ENCODE data around the gene MEF2B. TPM values are rescaled to one million over a fixed set of nuclear protein-coding genes. Genes with fewer than 3 reads are reported as not detected.
"Not testable (repeated sequence)": the region's sequence is repeated elsewhere in the genome, so short reads cannot be mapped to it uniquely, and the experiment has no call there.

Gene MEF2B
- total RNA-seq, 1 donor from 2014 or later = 1.5 TPM

DNA sequence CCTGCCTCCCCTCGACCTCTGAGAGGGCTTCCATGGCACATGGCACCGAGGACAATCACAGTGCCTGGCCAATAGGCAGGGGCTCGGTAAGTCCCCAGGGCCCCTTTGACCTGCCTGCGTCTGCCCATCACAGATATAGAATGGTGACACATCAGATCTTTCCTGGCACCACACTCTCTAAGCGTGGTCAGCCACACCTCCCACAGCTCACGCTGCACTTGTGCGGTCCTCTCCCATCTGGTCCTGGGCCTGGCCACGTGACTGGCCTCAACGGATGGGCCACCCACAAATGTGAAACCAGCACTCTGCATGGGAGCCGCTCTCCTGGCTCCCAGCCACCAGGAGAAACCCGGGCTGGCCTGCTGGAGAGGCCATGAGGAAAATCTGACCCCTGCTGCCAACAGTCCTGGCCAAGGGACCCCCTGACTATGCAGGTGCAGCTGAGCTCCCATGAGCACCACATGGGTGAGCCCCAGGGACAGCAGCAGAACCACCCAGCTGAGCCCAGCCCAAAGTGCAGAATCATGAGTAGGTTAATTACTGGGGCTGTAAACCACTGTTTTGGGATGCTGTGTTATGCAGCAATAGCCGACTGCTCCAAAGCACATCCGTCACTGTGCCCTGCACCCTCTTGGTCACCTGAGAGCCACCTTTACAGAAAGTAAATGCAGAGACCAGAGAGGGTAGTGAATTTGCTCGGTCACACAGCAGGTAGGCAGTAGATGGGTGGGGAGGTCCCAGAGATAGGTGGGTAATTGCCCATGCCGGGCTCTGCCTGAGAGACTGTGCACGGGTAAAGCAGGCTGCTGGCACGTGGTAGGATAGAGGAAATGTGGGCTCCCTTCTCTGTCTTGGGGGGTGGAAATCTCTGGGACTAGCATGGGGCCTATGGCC, 9.7 kb upstream of the MEF2B start:
- DNase-seq (ENCODE audit: low read depth, low spot score) = no peak
- TF ChIP-seq, protein P1, sequence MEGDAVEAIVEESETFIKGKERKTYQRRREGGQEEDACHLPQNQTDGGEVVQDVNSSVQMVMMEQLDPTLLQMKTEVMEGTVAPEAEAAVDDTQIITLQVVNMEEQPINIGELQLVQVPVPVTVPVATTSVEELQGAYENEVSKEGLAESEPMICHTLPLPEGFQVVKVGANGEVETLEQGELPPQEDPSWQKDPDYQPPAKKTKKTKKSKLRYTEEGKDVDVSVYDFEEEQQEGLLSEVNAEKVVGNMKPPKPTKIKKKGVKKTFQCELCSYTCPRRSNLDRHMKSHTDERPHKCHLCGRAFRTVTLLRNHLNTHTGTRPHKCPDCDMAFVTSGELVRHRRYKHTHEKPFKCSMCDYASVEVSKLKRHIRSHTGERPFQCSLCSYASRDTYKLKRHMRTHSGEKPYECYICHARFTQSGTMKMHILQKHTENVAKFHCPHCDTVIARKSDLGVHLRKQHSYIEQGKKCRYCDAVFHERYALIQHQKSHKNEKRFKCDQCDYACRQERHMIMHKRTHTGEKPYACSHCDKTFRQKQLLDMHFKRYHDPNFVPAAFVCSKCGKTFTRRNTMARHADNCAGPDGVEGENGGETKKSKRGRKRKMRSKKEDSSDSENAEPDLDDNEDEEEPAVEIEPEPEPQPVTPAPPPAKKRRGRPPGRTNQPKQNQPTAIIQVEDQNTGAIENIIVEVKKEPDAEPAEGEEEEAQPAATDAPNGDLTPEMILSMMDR (conservative IDR thresholded peaks at IDR 0.05) = no peak
- Mint-ChIP-seq H3K9me3 (no peaks in the 10 kb centered on the region), H3K4me3 (no peak overlapping the region), H3K27me3 (ENCODE audit: low read depth) (no peaks in the 10 kb centered on the region), H3K4me1 (peaks cover 3% of the 10 kb centered on the region), H3K27ac (ENCODE audit: unreplicated experiment) (no peak overlapping the region), H3K36me3 (ENCODE audit: low read depth) (peaks cover 3% of the 10 kb centered on the region)

DNA sequence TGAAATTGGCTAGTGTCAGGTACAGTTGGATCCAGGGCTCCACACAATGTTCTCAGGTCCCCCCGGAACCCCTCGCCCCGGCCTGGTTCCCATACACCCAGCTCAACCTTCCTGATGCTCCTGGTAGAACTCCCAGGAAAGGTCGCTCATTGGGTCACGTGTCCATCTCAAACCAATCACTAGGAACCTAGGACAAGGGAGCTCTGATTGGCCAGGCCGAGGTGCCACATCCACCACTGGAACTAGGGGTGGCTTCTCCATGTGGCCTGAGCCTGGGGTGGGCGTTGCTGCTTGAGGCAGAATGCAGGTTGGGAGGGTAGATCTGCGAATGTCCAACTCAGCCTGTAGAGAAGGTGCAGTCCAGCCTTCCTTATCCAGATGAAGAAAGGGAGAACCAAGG, 6.9 kb upstream of the MEF2B start:
- DNase-seq (ENCODE audit: low read depth, low spot score) = no peak
- Mint-ChIP-seq H3K4me1 (peaks cover 4% of the 10 kb centered on the region), H3K4me3 (no peak overlapping the region), H3K36me3 (ENCODE audit: low read depth) (peaks cover 3% of the 10 kb centered on the region), H3K27me3 (ENCODE audit: low read depth) (no peaks in the 10 kb centered on the region), H3K27ac (ENCODE audit: unreplicated experiment) (no peak overlapping the region), H3K9me3 (no peaks in the 10 kb centered on the region)
- TF ChIP-seq, protein P1 (conservative IDR thresholded peaks at IDR 0.05) = no peak

DNA sequence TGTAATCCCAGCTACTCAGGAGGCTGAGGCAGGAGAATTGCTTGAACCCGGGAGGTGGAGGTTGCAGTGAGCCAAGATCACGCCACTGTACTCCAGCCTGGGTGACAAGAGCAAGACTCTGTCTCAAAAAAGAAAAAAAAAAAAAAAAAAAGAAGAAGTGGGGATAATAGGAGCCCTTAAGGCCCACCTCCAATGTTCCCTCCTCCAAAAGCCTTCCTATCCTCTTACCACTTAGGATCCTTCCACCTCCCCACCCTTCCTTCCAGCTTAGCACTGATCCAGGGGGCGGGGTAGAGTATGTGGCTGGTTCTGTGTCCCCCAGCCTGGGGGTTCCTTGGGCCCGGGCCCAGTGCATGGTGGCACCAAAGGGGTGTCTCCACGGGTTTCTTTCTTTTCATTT, 3.2 kb upstream of the MEF2B start:
- not testable (repeated sequence) for H3K36me3 Mint-ChIP-seq (ENCODE audit: low read depth); H3K4me3 Mint-ChIP-seq; H3K9me3 Mint-ChIP-seq; DNase-seq (ENCODE audit: low read depth, low spot score); H3K27ac Mint-ChIP-seq (ENCODE audit: unreplicated experiment)
- H3K27me3 Mint-ChIP-seq (ENCODE audit: low read depth) = peaks cover 22% of the 10 kb centered on the region
- H3K4me1 Mint-ChIP-seq = peaks cover 20% of the 10 kb centered on the region

DNA sequence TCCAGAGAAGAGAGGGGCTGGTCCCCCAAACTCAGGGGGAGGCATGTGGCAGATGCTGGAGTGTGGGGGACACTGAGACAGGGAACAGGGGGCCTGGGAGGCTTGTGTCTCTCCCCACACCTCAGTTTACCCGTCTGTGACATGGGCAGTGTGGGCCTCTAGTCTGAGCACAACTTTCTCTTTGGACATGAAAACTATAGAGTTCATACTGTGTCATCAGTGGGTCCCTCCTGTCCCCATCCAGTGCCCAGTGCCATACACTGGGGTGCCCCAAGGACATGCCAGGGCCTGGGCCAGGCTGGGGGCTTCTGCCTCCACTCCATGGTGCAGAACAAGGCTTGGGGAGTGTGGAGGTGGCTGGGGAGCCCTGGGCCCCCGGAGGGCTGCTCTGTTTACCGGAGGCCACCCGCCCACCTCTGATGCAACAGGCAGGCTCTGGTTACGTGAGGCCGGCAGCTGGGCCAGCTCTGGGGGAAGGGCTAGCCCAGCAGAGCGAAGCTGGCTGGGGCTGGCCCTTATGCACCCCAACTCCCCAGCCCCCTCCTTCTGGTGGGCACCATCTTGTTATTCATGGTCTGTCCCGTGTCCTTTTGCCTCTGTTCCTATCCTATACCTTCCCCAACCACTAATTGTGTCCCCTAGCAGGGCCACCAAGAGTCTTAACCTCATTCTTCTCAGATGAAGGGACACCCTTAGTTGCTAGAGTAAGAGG, 1.9 kb upstream of the MEF2B start:
- Mint-ChIP-seq H3K9me3 (no peaks in the 10 kb centered on the region), H3K27ac (ENCODE audit: unreplicated experiment) (no peak overlapping the region), H3K36me3 (ENCODE audit: low read depth) (no peaks in the 10 kb centered on the region), H3K4me1 (peaks cover 20% of the 10 kb centered on the region), H3K4me3 (no peak overlapping the region), H3K27me3 (ENCODE audit: low read depth) (peaks cover 22% of the 10 kb centered on the region)
- DNase-seq (ENCODE audit: low read depth, low spot score) = no peak
- TF ChIP-seq, protein P1 (conservative IDR thresholded peaks at IDR 0.05) = no peak

DNA sequence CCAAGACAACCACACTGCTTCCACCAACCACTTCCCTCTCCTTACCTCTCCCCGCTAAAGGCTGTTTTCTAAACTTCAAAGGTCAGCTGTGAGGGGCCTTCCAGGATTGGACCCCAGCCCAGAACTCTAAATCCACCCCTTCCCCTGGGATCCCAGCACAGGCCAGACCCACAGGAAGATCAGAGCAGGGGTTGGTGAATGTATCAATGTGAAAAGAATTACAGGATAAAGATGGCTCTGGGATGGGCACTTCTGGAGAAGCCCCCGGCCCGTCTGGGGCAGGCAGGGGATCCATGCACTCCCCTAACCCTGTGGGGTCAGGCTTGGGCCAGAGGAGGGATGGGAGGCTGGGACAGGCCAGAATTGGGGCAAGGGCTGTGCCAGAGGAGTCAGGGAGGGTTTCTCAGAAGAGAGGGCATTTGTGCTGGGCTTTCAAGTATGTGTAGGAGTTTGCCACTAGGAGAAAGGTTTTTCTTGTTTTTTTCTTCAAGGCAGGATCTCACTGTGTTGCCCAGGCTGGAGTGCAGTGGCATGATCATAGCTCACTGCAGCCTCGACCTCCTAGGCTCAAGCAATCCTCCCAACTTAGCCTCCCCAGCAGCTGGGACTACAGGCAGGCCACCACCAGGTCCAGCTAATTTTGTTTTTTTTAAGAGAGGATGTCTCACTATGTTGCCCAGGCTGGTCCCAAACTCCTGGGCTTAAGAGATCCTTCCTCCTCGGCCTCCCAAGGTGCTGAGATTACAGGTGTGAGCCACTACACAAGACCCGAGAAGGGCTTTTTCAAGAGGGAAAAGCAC, 1.0 kb upstream of the MEF2B start:
- H3K27me3 Mint-ChIP-seq (ENCODE audit: low read depth) = peaks cover 22% of the 10 kb centered on the region
- TF ChIP-seq, protein P1 (conservative IDR thresholded peaks at IDR 0.05) = no peak
- H3K9me3 Mint-ChIP-seq = no peaks in the 10 kb centered on the region
- H3K4me1 Mint-ChIP-seq = peaks cover 20% of the 10 kb centered on the region
- H3K36me3 Mint-ChIP-seq (ENCODE audit: low read depth) = no peaks in the 10 kb centered on the region
- peak overlapping the region; percentile 62 for H3K4me3 Mint-ChIP-seq
- no peak for DNase-seq (ENCODE audit: low read depth, low spot score)
- H3K27ac Mint-ChIP-seq (ENCODE audit: unreplicated experiment) = no peak overlapping the region
